ENCODE results near the gene UBAC2.
A peak's percentile ranks its signal among the peaks of the same experiment; 100 is the strongest.
"Not testable (repeated sequence)": the region's sequence is repeated elsewhere in the genome, so short reads cannot be mapped to it uniquely, and the experiment has no call there.

The UBAC2 gene

DNA sequence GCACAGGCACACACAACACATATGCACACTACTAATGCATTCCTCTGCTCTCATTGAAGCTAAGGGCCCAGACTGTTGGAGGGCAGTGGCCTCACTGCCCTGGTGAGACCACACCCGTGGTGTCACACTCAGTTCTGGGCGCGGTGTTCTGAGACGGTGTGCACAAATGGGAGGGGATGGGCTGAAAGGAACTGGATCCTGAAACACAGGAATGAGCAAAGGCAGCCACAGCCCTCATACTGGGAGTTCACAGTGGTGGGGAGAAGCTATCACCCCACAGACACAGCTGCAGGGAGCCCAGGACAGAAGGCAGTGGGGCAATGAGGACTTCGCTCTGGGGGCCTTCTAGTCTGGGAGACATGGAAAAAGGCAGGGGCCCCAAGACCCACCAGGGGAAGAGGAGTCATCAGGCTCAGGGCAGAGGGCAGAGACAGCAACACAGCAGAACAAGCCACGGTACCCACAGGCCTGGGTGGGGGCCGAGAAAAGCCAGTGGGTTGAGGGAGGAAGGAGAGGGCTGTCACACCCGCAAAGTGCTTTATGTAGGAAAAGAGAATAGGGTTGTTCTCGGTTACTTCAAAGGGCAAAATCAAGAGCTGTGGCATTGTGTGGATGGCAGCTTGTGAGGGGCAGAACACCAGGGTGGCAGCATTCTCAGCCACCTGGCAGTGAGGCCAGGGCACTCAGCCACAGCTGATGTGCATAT lies 181.9 kb downstream of the UBAC2 start:
- DNase-seq = peak in 1 of 2 donors; percentile 28

DNA sequence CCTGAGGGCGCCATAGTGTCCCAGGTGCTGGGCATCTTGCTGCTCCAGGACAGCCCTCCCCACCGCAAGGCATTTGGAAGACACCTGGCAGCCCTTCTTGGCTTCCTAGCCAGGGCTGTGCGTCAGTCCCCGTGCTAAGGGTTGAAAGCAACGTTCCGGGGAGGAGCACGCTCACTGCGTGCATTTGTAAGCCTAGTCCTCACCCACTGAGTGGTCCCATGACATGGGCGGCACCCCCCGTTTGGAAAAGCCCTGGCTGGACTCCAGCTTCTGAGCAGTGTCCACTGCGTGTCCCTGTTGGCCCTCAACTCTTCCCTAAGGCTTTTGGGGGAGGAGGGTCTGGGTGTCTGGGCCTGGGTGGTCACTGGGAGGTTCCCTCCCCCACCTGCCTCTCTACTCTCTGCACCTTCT lies 182.9 kb downstream of the UBAC2 start:
- no peak for DNase-seq

GRCh38 chr13:99383946-99384345 lies 183.3 kb downstream of the UBAC2 start:
- peak in 1 of 2 donors; percentile 33 for DNase-seq

GRCh38 chr13:99384468-99384867 lies 183.8 kb downstream of the UBAC2 start:
- DNase-seq = peak in 1 of 2 donors; percentile 24

- DNase-seq = no peak
Measured at GRCh38 chr13:99385161-99385560, 184.5 kb downstream of the UBAC2 start.

- DNase-seq = no peak
Measured at GRCh38 chr13:99385940-99386339, 185.3 kb downstream of the UBAC2 start.

DNA sequence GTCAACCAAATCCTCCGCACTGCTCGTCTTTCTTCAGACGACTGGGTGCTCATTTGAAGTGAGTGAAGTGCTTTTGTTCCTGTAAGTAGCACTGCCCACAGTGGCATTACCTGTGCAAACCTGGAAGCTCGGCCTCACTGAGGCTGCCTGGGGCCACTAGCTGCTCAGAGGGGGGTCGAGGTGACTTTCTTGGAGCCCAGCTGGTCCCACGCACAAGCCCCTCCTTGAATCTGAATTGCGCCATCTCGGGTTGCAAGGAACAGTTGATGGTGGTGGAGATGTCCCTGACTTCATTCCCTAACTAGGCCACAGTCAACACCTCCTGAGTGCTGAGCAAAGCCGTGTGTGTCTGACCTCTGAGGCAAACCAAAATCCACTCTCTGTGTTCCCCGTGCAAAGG lies 185.8 kb downstream of the UBAC2 start:
- DNase-seq = no peak

DNA sequence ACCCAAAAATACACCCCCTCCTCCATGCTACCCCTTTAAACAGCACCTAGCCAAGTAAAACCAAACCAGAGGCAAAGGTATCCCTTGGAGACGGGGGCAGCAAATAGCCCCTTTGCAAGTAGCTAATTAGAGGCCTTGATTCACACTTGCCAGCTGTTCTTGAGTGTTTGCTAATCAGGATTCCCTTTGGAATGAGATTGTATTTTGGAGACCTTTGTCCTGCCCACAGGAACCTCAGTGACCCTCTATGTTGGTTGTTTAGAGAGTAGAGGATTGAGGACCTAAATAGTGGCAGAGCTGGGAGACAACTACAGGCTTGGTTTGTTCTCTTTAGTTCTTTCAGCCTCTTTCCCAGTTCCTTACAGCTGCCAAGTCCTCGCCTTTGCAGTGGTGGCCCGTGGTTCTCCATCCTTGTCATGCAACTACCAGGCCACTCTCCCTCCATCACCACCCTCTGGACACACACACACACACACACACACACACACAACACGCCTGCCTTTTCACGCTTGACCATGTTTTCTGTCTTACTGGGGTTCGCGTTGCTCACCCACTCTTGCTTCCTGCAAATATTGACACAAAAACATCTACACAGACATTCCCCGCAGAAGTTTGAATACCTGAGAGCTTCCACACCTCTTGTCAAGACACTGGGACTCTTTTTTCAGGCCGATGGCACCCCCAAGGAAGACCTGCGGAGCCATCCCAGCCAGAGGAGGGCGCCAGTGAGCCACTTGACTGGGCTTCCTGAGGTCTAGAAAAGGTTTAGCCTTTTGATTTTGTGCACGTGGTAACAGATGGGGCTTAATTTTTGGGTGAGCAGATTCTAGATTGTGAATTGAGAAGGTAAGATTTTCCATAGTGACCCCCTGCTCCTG lies 186.5 kb downstream of the UBAC2 start:
- DNase-seq = peak; percentile 81 to 94

DNA sequence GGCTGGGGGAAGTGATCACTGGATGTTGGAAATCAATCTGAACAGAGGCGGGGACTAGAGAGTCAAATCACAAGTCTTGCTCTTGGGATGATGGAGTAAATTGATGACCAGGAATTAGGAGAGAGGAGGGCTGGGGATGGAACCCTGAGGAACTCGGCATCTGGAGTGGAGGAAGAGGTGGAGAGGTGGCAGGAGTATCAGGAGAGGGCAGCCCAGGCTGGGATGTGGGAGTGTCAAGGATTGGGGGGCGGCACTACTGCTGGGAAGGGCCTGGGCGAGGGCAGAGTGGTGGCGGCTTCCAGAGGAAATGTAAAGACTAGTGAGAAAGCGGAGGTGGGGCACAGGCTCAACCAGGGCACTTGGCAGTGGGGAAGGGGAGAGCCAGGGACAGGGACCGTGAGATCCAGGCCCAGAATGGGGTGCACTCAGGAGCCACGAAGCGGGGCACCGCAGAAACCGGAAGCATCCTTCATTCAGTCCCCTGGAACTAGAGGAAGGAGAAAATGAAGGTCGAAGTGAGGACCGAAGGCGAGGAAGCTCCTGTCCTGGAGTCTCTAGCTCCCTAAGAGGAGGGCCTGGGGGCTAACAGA lies 187.8 kb downstream of the UBAC2 start:
- DNase-seq = no peak

DNA sequence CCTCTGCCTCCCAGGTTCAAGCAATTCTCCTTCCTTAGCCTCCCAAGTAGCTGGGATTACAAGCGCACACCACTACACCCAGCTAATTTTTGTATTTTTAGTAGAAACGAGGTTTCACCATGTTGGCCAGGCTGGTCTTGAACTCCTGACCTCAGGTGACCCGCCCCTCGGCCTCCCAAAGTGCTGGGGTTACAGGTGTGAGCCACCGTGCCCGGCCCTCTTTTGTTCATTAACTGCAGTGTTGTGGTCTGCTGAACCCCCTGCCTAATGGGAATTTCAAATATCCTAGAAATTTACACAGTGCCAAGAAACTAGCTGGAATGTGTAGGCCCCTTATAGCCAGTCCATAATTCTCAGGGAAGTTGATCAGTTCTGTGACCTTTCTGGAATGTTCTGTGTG lies 188.4 kb downstream of the UBAC2 start:
- not testable (repeated sequence) for DNase-seq

DNA sequence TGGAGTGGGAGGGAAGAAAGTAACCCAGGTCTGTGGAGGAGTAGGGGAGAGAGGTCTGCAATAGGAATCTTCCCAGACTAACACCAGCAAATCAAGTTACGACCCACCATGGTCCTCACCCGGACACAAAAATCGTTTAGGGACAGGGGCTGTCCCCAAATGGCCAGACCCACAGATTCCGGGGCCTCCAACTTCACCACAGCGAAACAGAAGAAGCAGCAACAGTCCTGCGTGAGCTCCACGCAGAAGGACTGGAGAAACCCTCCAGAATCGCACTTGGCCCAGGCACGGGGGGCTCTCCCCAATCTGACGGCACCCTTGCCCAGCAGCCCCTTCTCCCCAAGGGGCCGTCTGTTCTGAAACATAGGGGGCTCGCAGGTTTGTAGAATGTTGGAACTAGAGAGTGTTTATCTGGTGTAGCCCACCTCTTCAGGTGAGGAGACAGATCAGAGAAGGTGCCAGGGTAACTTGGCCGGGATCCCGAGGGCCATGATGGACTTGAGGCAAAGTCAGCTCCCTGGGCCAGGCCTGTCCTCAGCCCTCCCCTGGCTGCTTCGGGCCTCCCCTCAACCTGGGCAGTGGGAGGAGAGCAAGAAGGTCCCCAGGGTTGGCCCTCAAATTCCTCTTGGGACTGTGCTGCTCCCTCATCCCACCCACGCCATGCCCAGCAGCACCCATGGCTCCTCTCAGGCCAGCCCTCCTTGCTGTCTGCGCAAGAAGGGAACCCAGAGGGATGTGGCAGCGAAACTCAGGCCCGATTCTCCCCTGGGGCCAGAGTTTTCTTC lies 189.1 kb downstream of the UBAC2 start:
- no peak for DNase-seq

DNA sequence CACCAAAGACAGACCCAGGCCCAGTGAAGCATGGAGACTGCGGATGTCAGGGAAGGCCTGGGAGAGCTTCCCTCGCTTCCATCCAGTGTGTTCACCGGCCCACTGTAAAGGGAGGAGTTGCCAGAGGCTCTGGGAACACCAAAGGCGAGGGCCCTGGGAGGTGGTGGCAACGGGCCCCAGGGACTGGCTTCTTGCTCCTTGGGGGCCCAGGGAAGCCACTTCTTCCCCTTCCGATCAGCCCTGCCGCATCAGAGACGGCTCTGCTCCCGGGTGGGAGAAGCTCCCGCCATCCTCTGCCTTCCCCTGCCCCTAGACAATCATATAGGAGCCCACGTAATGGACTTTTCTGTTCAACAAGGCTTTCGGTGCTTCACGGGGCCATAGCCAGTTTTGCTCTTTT lies 189.9 kb downstream of the UBAC2 start:
- DNase-seq = no peak

GRCh38 chr13:99391781-99392469 lies 191.3 kb downstream of the UBAC2 start:
- DNase-seq = no peak

DNA sequence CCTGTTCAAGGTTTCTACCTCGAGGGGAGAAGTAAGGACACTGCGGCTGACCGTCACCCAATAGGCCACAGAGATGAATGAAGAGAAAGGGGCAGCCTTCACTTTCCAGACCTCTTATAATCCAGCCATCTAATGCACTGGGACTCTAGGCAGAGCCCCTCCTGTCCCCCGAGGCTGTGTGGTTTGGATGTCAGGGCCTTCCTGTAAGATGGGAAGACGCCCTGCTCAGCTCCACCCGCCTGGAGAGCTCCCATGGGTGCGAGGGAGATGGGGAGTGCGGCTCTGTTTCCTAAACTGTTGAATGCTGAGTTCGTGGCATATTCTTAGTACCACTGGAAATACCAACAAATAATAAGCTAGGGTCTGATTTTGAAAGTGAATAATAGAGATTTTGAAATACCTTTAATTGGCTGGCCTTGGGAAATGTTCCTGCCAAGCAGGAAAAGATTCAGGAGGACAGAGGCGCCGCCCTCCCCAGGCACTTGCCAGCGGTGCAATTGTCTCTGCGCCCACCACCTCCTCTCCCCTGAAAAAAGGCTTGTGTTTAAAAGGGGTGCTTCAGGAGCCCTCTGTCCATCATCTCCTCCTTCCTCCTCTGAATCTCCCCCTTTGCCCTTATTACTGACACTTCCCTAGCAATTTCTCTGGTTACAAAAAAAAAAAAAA lies 191.9 kb downstream of the UBAC2 start:
- DNase-seq = no peak

DNA sequence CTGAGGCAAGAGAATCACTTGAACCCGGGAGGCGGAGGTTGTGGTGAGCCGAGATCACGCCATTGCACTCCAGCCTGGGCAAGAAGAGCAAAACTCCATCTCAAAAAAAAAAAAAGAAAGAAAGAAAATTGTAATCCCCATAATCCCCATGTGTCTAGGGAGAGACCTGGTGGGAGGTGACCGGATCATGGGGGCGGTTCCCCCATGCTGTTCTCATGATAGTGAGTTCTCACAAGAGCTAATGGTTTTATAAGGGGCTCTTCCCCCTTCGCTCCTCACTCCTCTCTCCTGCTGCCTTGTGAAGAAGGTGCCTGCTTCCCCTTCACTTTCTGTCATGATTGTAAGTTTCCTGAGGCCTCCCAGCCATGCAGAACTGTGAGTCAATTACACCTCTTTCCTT lies 192.7 kb downstream of the UBAC2 start:
- not testable (repeated sequence) for DNase-seq

- no peak for DNase-seq
Measured at GRCh38 chr13:99393791-99394735, 193.4 kb downstream of the UBAC2 start.

DNA sequence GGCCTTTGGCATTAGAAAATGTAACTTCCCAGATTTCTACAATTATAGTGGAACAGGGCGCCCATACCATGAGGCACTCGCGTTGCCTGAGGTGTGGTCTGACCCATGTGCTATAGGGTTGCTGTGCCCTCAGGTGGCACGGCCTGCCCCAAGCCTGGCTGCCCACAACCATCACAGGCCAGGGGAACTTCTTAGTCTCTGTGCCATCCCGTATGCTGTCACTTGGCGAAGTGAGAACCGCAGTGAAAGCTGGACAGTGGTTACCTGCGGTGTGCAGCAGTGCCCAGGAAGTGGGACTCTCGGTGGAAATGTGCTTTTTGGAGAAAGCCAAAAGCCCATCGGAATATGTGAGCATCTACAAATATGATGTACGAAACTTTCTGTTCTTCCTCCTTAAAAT lies 194.8 kb downstream of the UBAC2 start:
- no peak for DNase-seq

DNA sequence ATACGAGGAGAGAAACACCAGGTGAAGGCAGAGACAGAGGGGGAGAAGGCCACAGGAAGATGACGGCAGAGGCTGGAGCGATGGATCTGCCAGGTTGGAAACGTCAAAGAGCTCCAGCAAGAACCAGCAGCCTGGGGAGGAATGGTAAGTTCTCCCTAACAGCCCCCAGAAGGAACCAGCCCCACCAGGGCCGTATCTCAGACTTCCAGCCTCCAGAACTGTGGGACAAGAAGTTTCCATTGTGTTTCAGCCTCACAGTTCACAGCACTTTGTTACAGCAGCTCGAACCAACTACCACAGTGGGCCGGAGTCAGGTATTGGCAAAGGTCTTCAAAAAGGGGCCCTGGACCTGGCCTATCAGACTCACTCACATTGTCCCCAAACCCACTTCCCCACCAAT lies 195.8 kb downstream of the UBAC2 start:
- DNase-seq = no peak

DNA sequence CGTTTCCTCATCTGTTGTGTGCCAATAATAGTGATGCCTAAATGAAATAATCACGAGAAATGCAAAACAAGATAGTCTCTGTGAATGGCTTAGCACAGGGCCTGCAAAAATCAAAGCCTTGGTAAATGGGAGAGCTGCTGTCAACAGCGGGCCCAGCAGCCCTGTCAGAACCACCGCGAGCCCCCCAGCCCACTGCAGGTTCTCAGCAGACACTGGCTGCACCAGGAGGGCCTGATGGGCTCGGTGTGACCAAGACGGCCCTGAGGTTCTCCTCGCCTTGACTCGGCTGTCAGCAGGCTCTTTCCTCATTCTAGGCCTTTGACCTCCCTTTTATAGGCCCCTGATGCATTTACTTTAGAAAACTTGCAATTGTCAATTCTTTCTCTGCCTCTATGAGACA lies 197.4 kb downstream of the UBAC2 start:
- no peak for DNase-seq

GRCh38 chr13:99398916-99399622 lies 198.4 kb downstream of the UBAC2 start:
- no peak for DNase-seq
